HG03439 (cell line): ENCODE data around the gene TMEM108.

Experiments
- ATAC-seq: cut with Tn5 transposase; IDR thresholded peaks from one replicate; pipeline ENCODE4 v1.9.1; 2021; ENCODE audit warnings: mild to moderate bottlenecking, moderate library complexity; ENCODE audit not compliant: unreplicated experiment

TMEM108 gene

GRCh38 chr3:133209871-133210550, 171.8 kb downstream of the TMEM108 start:
- no peak for ATAC-seq

DNA sequence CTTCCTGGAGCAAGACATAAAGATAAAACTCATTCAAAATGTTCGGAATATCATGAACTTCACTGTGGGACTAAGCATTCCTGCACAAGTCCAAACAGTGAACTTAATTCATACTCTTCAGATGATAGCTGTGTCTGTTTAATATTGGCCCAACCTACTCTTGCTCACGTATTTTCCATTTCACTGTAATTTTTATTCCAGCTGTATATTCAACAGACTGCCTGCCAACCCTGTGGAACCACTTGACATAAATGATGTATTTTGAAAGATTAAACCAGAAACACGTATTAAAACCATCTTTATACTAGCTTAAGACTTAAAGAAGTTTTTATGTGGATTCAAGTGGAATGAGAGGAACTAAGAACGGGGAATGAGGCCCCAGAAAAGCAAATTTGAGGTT, 172.5 kb downstream of the TMEM108 start:
- ATAC-seq = no peak

DNA sequence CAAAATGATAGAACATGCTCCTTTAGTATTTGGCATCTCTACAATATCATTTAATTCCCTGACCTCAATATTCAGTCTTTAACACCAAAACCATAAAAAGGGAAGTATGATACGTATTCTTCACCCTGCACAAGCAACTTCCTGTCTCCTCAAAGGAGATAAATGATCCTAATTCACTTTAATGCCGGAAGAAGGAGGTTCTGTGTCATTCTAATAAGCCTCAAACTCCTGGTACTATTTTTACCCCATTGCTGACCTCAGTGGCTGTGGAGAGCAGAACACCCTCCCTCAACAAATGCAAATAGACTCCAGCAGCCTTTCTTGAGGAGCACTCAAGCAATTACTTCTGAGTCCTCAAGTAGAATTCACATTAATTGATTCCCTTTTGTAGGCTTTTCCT, 173.3 kb downstream of the TMEM108 start:
- ATAC-seq = peak; percentile 81

- ATAC-seq = no peak
Measured at GRCh38 chr3:133211856-133212255, 173.7 kb downstream of the TMEM108 start.

DNA sequence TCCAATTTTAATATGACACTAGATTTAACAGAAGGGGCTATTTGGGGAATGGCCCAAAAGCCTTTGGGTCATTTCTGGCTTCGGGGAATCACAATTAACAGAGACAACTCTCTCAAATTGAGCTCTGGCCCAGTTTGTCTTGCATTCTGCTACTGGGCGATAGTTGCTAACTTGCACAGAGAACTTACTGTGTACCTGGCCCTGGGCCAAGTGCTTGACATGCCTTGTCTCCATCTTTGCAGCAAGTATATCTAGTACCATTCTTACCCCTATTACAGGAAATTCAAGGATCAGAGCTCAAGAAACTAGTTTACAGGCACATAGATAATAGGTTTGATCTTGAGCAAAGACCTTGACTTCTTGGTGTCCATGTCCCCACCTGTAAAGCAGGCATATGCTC, 175.7 kb downstream of the TMEM108 start:
- no peak for ATAC-seq

- ATAC-seq = no peak
Measured at GRCh38 chr3:133227813-133228212, 189.6 kb downstream of the TMEM108 start.

- ATAC-seq = no peak
Measured at GRCh38 chr3:133230195-133230594, 192.0 kb downstream of the TMEM108 start.

DNA sequence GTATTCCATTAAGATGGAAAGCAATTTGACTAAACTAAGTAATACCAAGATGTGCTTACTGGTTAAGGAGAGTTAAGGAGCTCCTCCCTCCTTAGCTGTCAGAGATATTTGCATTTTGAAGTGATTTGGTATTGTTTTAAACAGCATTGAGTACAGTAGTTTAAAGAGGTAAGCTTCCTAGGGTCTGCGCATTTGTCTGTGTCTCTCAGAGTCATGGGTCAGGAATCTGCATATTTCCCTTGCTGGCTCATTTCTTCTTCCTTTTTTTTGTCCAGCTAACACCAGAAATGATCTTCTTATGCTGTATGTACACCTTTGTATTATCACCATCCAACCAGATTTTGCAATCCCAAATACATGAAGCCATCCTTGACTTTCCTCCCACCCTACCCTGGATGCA, 198.7 kb downstream of the TMEM108 start:
- no peak for ATAC-seq

DNA sequence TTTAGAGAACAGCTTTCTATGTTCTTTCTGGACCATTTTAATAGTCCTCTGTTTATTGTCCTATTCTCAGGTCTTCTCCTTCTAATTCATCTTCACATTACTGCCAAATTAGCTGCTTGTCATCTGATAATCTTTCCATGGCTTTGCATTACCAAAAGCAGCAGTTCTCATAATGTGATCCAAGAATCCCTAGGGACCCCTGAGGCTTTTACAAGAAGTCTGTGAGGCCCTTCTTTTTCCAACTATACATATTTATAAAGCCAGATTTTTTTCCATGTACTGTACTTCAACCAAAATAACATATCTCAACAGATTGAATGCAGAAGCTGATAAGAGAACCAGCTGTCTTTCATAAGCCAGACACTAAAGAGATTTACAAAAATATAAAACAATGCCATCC, 199.2 kb downstream of the TMEM108 start:
- no peak for ATAC-seq

- no peak for ATAC-seq
Measured at GRCh38 chr3:133238015-133238414, 199.8 kb downstream of the TMEM108 start.

GRCh38 chr3:133246119-133246518, 207.9 kb downstream of the TMEM108 start:
- ATAC-seq = no peak

DNA sequence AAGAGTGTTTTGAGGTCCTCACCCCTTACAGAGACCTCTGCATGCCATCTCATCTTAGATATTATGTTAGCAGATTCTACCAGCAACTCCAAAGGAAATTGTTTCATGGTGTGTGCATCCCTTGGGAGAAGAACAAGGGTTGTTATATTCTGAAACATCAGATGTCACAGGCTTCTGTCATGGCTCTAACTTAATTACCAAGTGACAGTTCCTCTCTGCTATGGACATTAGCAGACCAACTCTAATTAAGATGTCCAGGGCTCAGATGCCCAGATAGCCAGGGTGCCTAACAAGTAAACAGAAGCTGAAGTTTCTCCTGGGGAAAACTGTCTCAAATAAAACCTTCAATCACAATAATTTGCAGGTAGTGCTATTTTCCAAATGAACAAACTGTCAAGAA, 208.6 kb downstream of the TMEM108 start:
- no peak for ATAC-seq

DNA sequence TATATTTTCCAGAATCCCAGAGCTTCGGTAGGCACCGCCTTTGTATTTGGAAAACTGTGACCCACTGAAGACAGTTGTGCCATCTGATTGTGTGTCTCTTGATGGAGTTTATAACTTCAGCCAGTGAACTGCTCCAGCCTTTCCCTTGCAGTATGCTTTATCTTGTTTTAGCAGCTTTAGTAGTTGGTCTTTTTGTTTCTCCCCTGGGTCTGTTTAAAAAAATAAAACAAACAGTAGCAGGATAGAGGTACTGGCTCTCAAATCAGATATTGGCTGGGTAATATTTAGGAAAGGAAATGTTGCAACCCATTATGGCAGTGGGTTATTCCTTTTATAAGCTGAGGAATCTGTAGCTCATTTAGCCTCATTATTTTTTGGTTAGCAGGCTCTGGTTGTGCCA, 210.2 kb downstream of the TMEM108 start:
- ATAC-seq = no peak

DNA sequence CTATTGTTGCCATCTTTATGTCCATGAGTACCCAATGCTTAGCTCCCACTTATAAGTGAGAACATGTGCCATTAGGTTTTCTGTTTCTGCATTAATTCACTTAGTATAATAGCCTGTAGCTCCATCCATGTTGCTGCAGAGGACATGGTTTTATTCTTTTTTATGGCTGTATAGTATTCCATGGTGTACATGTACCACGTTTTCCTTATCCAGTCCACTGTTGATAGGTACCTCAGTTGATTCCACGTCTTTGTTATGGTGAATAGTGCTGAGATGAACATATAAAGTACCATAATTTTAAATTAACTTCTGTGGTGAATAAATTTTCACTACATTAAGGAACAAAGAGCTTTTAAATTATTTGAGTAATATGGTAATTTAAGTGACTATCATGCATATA, 211.3 kb downstream of the TMEM108 start:
- no peak for ATAC-seq

DNA sequence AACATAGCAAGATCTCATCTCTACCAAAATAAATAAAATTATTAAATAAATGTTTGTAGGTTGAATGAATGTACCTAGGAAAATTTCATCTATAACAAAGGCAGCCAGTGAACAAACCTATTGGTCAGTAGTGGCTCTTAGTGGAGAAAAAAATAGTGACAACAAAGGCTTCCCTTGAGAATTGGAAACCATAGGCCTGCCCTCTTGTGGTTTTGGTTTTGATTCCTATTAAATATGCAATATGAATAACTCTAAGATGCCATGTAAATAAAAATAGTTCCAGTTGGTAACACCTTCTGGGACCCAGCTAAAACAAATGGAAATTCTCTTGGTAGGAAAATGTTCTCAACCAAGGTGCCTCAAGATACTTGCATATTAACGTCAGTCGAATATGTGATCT, 216.0 kb downstream of the TMEM108 start:
- ATAC-seq = no peak

DNA sequence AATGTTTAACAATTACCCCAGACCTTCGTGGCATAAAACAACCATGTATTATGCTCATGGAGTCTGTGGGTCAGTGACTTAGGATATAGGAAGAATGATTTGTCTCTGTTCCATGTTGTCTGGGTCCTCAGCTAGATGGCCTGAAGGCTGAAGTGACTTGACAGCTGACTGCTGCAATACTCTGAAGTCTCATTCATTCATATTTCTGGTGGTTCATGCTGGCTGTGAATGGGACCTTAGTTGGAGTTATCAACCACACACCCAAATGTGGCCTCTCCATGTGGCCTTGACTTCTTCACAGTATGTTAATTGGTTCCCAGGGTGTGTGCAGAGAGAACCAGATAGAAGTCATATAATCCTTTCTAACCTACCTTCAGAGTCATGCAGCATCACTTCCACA, 216.5 kb downstream of the TMEM108 start:
- ATAC-seq = no peak

DNA sequence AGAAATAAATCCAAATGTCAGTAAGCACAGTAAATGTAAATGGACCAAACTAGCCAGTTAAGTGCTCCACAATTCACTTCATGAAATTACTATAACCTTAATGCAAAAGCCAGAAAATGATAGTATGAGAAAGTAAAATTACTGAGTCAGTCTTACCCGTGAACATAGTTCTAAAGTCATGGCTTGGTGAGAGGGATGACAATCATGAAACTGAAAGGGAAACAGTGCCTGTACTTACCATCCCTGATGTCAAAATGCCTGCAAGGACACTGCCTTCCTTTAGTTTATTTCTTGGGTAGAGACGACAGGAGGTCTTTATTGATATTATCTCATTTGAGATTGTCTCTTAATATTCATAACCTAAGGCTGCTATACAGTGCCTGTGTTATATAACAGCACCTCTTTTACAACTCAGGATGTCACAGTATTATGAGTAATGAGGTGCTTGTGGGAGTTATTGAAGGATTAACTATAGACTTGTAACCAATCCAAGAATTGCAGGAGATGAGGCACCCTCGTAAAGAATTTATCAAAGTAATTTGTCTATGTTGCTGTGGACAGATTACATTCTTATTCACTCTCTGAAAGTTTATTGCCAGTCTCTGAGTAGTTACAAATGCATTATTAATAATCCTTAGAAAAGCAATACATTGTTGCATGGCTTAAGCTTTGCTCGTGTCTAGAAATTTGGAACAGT, 218.7 kb downstream of the TMEM108 start:
- no peak for ATAC-seq

GRCh38 chr3:133258358-133258757, 220.2 kb downstream of the TMEM108 start:
- ATAC-seq = no peak

- ATAC-seq = no peak
Measured at GRCh38 chr3:133259767-133260166, 221.6 kb downstream of the TMEM108 start.

- no peak for ATAC-seq
Measured at GRCh38 chr3:133262333-133262732, 224.1 kb downstream of the TMEM108 start.

GRCh38 chr3:133264920-133265319, 226.7 kb downstream of the TMEM108 start:
- ATAC-seq = no peak

DNA sequence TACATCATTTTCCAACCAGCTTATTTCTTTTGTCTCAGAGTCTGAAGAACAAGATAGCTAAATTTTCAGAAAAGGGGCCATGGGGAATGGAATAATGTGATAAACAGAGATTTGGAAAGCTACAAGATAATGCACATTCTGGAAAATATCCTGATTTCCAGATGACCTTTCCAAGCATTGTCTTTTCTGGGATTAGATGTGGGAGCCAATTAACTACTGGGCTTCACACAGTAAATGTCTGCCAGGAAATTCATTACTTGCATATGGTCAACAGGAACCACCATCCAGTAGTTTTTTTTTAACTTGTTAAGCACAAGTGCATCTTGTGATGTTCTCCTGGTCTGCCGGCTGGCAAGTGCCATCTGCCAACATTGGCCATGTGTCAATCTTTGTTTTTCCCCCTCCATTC, 230.5 kb downstream of the TMEM108 start:
- no peak for ATAC-seq

DNA sequence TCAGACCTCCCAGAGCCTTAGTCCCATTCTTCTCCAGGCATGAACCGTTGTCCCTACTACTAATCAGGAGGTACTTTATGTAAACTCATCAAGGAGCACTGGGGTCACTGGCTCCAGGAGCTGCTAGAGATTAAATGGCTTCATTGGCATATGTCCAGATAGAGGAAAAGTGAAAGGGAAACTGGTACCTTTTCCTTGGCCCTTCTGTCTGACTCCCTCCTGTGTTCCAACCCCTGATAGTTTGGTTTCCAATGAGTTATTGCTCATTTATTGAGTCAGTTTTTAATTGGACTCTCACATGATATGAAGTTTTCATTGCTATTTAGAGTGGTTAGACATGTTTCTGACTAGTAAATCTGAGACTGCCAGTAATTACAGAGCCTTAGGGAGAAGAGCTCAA, 231.2 kb downstream of the TMEM108 start:
- ATAC-seq = no peak
